SK-N-SH treated with all-trans-retinoic acid at 6 μM for 48 hours (cell line): ENCODE measurements around the gene CNTNAP1.

Experiments used
- ARNTL ChIP-seq: fragments of 450-650 bp; formaldehyde crosslinking; IDR thresholded peaks from 2 replicates; pipeline ENCODE4 v1.5.0; 2020; ENCODE audit warnings: low read depth, mild to moderate bottlenecking, moderate library complexity, borderline replicate concordance
- PATZ1 ChIP-seq: fragments of 250-450 bp; sonication (Bioruptor Pico); IDR thresholded peaks from 2 replicates; pipeline ENCODE4 v1.8.0; 2020; ENCODE audit warnings: mild to moderate bottlenecking, moderate library complexity, borderline replicate concordance
- RARB ChIP-seq: fragments of 250-450 bp; sonication (Bioruptor Pico); IDR thresholded peaks from 2 replicates; pipeline ENCODE4 v1.8.0; 2021; ENCODE audit warnings: mild to moderate bottlenecking, moderate library complexity
- ZC3H10 ChIP-seq: fragments of 250-450 bp; sonication (Bioruptor Pico); IDR thresholded peaks from 2 replicates; pipeline ENCODE4 v1.5.1; 2021; ENCODE audit warnings: mild to moderate bottlenecking, moderate library complexity
- ZFP30 ChIP-seq: fragments of 450-650 bp; formaldehyde crosslinking; IDR thresholded peaks from 2 replicates; pipeline ENCODE4 v1.5.0; 2022; ENCODE audit warnings: mild to moderate bottlenecking, moderate library complexity
- ZNF70 ChIP-seq: fragments of 450-650 bp; formaldehyde crosslinking; IDR thresholded peaks from 2 replicates; pipeline ENCODE4 v1.5.0; 2020; ENCODE audit warnings: mild to moderate bottlenecking, moderate library complexity

- TF ChIP-seq ARNTL (CRISPR knock-in tag) (no peak), RARB (CRISPR knock-in tag) (no peak), ZFP30 (CRISPR knock-in tag) (no peak), ZNF70 (CRISPR knock-in tag) (no peak), ZC3H10 (CRISPR knock-in tag) (no peak), PATZ1 (CRISPR knock-in tag) (no peak)
These were observed 42.7 kb upstream of the CNTNAP1 start for GRCh38 chr17:42639525-42640113.
